Erythroblast (primary cell): ENCODE measurements around the gene BOC.

ENCODE experiments used
- DNase-seq, 2 experiments: peaks; one replicate each; lab custom pipeline; 2025; lab: John Stamatoyannopoulos, UW
- GATA1 ChIP-seq: IDR thresholded peaks from 2 replicates; pipeline ENCODE4 v1.6.1; 2011; ENCODE audit warnings: low read depth, mild to moderate bottlenecking, control low read depth, low read length, moderate library complexity
- POLR2A ChIP-seq: IDR thresholded peaks from 2 replicates; pipeline ENCODE4 v1.6.1; 2011; ENCODE audit warnings: mild to moderate bottlenecking, low read length

BOC gene

GRCh38 chr3:113243846-113244245, 32.5 kb downstream of the BOC start:
- no peak for TF ChIP-seq POLR2A
- TF ChIP-seq GATA1: no peak
- DNase-seq: peak in 1 of 2 experiments; percentile 5

DNA sequence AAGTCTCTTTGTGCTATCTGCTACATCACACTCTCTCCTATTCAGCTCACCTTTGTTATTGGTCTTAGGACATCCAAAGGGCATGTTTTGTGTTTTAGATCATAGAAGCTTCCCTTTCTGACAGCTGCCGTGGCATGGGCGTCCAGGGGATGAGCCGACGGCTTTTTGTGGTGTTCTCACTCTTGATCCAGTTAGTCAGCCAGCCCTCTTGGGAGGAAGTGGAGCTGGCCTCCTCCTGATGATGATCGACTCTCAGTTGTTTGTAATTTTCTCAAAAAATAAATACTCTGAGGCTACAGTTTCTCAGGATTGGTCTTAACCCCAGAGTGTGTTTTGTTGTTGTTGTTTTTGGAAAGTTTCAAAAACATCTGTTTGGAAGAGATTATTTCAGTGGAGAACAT, 34.4 kb downstream of the BOC start:
- DNase-seq: no peak
- no peak for TF ChIP-seq POLR2A
- TF ChIP-seq GATA1: no peak

DNA sequence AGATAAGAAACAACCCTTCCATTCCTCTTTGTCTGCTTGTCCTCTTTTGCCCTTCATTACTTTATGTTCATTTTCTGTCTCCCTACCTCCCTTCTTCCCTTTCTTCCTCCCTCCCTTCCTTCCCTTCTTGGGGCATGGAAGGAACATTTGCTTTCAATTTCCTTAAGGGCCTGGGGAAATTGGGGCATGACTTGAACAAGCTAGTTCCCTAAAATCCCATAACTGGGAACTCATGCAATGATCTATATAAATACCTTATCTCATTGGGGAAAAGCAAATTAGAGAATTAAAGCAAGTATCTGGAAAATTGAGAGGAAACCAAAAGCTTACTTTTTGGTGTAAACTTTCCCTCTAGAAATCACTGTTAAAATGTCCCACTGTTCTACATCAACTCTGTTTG, 35.7 kb downstream of the BOC start:
- TF ChIP-seq GATA1 (no peak), POLR2A (no peak)
- no peak for DNase-seq

DNA sequence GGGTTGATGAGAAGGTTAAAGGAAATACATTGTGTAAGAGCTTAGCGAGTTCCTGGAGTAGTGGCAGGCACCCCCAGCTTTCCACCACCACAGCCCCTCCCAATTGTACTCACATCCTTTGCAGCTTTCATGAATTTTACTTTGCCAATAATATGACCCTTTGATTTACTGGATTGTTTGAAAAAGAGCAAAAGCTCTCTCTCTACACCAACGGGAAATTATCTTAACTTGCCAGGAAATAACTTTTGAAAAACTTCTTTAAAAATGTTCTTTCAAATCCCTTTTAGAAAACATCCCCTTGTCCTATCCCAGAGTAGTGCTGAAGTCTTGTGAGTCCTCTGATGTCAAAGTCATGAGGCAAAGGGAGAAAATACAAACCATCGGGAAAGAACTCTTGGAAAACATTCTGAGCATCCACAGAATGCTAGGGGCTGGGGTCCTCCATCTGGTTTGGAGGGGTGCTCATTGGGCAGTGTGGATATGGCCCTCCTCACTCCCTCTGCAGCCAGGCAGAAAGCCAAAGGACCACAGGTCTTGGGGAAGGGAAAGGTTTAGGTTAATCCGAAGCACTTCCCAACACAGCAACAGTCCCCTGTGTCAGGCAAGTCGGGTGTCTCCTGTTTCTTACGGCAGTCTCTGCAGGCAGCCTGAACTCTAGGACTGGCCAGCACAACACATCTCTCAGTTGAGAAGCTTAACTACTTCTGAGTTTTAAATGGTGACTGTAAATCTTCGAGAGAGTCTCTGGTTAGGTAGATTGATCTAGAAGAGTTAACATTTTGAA, 36.5 kb downstream of the BOC start:
- no peak for TF ChIP-seq POLR2A
- no peak for TF ChIP-seq GATA1
- DNase-seq: no peak

- no peak for TF ChIP-seq GATA1
- DNase-seq: no peak
Measured at GRCh38 chr3:113249111-113249510, 37.8 kb downstream of the BOC start.

GRCh38 chr3:113249601-113250000, 38.2 kb downstream of the BOC start:
- no peak for DNase-seq
- TF ChIP-seq POLR2A: no peak
- no peak for TF ChIP-seq GATA1

DNA sequence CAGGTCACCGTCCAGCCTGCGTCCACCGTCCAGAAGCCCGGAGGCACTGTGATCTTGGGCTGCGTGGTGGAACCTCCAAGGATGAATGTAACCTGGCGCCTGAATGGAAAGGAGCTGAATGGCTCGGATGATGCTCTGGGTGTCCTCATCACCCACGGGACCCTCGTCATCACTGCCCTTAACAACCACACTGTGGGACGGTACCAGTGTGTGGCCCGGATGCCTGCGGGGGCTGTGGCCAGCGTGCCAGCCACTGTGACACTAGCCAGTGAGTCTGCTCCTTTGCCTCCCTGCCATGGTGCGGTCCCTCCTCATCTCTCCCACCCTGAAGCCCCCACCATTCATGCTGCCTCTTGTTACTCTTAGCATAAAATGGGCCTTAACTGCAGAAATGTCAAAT, 39.2 kb downstream of the BOC start:
- TF ChIP-seq GATA1 (no peak), POLR2A (no peak)
- DNase-seq: no peak

DNA sequence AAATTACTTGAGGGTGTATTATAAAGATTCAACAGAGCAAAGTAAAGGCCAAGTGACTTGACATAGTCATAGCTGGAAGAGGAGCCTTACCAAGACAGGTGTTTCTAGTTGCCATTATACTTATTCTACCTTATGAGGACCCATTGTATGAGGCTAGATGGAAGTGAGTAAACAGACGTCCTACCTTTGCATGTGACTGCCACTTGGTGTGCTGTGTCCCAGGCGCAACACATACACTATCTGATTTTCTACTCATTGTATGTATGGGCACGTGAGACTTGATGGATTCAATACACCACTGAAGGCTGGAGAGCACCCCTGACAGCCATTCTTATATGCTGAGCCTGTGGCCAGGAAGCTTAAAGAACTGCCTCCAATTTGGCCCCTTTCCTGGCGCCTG, 40.5 kb downstream of the BOC start:
- TF ChIP-seq GATA1 (no peak), POLR2A (no peak)
- no peak for DNase-seq

DNA sequence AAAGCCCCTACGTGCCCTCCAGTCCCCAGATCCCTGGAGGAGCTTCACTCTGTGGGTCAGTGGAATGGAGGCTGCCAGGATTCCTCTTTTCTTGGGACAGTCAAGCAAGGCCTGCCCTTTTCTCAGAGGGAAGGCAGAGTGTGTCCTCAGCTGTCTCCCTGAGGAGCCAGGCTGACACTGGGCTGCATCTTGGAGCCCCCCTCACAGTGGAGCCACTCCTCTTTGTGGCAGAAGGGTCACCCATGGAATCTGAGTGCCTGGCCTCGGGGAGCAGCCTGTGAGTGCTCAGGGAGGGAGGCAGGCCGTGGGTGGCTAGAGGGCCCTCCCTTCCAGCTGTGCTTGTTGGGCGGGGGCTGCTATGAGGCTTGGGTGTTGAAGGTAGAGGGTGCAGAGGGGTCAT, 41.2 kb downstream of the BOC start:
- no peak for DNase-seq
- TF ChIP-seq GATA1: no peak
- TF ChIP-seq POLR2A: no peak

- TF ChIP-seq GATA1 (no peak), POLR2A (no peak)
Measured at GRCh38 chr3:113253702-113254101, 42.3 kb downstream of the BOC start.

GRCh38 chr3:113254171-113254947, 43.0 kb downstream of the BOC start:
- TF ChIP-seq POLR2A (no peak), GATA1 (no peak)

More at GRCh38 chr3:113253702-113254101, 42.3 kb downstream of the BOC start:
- DNase-seq: no peak

GRCh38 chr3:113255100-113255853, 43.9 kb downstream of the BOC start:
- DNase-seq: no peak
- TF ChIP-seq POLR2A (no peak), GATA1 (no peak)

More at GRCh38 chr3:113254171-113254947, 43.0 kb downstream of the BOC start:
- no peak for DNase-seq

GRCh38 chr3:113255854-113256615, 44.7 kb downstream of the BOC start:
- TF ChIP-seq GATA1: no peak
- no peak for TF ChIP-seq POLR2A
- DNase-seq: no peak
